ENCODE measurements around the gene CSPG4. TPM values are rescaled to one million over a fixed set of nuclear protein-coding genes. Genes with fewer than 3 reads are reported as not detected.
A peak's percentile ranks its signal among the peaks of the same experiment; 100 is the strongest.
"Not testable (repeated sequence)": the region's sequence is repeated elsewhere in the genome, so short reads cannot be mapped to it uniquely, and the experiment has no call there.

CSPG4 gene
- total RNA-seq, 1 donor from 2014 or later, result 57.5 TPM

DNA sequence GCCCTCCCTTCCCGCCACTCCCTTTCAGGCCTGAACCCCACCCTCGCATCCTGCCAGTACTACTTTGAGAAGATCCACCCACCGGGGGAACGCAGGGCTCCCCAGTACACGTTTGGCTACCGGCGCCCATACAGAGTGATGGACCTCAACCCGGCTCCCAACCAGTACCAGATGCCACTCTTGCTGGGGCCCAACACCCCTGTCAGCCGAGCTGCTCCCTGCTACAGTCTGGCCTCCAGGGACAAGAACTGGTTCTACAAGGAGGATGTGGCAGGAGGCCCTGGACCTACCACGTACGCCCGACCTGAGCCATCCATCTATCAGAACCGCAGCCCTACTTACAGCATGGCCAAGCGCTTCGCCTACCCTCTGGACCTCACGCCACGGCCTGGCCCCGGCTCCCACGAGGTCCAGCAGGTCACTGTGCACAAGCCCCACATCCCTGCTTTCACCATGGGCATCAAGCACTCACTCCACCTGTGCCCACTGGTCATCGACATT is 14.4 kb upstream of the CSPG4 start:
- DNase-seq (ENCODE audit: low spot score) (peak; percentile 55), ATAC-seq (no peak)
- intact Hi-C loops (cut with DNase I), result no loop called here

DNA sequence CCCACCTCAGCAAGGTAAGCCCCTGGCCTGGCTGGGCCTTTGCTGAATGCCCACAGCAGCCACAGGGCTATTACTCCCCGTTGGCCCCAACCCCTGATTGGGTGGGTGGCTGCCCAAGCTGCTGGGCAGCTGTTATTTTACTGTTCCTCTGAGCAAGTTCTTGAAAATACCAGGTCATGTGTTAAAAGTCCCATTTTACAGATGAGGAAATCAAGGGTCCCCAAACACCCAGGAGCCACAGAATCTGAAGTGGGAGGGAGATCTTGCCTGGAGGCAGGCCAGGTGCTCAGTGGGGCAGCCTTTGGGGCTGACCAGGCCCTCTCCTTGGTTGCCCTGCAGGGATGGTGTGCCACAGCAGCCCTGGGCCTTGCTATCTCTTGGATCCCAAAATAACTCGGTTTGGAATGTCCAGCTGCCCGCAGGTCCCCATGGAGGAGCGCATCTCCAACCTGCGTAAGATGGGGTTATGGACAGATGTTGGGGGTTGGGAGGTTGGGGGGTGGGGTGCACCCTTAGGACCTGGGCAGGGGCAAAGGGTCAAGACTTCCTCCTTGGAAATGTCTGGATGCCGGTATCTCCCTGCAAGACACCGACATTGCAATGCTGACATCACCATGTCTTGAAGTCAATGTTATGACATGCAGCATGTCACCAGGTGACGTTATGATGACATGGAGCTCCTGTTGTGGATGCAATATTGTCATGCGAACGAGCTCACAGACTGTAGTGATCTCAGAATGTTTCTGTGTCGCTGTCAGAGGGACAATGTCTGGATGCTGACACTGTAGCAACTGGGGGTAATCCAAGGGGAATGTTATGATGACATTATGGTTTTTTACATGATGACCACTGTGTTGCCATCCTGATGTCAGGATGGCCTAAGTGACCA is 13.3 kb upstream of the CSPG4 start:
- DNase-seq (ENCODE audit: low spot score) (peak; percentile 48), ATAC-seq (no peak)
- intact Hi-C loops (cut with DNase I), result no loop called here

DNA sequence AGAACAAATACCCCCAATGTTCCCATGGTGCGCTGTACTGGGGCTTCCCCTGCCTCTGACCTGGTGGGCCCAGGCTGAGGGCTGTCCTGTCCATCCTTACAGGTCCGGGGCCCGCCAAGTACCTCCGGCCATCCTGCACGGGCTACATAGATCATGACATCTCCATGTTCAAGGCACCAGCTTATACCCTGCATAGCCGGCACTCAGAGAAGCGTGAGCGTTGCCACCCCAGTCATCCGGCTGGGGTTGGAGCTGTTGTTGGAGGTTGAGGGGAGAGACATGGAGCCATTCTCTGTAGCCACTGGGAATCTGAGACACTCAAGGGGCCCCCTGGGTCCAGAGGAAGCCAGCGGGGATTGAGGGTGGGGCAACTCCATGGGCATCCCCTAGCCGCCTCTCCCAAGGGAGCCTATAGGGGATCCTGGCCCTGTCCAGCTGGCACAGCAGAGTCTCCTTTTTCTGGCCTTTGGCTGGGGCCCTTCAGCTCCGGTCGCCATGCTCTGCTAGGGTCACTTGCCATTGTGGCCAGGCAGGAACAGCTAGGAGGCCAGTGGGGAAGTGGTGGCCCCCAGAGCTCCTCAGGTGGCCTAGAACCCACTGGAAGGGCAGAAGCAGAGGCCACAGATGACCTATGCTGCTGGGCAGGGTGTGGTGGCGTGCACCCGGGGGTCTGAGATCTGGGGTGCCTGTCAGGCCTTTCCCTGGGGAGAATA is 12.5 kb upstream of the CSPG4 start:
- ATAC-seq (no peak), DNase-seq (ENCODE audit: low spot score) (peak; percentile 54)
- intact Hi-C loops (cut with DNase I), result no loop called here

DNA sequence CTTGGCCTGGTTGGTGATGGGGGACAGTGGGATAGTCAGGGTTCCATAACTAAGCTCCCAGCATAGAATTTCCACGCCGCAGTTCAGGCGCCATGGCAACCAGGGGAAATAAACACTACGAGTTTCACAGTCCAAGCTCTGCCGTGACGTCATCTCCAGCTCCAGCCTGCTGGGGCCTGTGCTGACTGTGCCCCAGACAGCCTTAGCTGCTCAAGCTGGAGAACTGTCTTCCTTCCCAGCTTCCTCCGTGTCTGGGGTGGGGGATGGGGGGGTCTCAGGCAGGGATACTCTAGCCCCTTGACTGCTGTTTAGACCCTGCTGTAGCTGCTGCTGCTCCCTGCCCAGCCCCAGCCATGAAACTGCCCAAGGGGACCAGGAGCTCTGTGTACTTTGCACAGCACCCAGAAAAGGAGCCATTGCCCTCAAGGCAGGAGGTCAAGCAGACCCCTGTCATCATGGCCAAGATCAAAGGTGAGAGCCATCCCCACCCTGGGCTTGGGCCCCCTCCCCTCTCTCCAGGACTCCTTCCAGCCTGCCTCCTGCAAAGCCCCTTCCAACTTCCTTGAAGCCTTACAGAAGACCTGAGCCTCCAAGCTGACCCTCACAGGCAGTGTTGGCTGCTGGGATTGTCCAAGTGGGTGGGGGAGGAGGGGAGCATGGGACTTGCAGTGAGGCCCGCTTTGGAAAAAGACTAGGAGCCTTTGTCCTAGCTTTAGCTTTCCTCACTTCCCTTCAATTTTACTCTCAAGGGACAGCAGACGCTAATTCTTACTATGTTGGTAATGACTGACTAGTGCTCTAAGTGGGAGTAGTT is 11.4 kb upstream of the CSPG4 start:
- DNase-seq (ENCODE audit: low spot score), result peak; percentile 96
- peak; percentile 96 for ATAC-seq
- intact Hi-C loops (cut with DNase I), result no loop called here

DNA sequence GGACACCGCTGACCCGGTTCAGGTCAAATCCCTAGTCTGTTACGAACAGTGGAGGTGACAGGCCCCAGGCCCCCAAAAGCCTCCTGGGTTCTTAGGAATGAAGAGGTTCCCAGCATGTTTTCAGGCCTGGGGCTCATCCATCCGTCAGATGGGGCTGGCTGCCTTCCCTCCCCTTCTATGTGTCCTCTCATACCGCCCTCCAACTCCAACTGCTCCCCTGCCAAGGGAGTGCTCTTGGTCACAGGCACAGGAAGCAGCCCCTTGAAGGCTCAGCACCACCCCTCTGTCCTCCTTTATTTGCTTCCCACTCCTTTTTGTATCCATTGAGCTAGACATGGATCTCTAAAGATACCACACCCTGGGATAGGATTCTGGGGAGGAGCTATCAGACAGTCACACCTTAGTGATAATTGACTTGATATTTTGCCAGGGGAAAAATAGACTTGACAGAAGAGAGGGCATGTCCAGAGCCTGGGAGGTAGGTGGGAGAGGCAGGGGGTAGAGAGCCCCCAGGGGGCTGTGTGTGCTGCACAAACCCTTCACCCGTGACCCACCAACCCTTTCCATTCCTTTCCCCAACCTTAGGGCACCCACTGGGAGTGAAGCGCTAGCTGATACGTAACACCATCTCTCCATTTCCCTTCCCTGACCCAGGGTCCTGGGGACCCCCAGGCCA is 10.7 kb upstream of the CSPG4 start:
- intact Hi-C loops (cut with DNase I), result no loop called here
- no peak for DNase-seq (ENCODE audit: low spot score)
- no peak for ATAC-seq

DNA sequence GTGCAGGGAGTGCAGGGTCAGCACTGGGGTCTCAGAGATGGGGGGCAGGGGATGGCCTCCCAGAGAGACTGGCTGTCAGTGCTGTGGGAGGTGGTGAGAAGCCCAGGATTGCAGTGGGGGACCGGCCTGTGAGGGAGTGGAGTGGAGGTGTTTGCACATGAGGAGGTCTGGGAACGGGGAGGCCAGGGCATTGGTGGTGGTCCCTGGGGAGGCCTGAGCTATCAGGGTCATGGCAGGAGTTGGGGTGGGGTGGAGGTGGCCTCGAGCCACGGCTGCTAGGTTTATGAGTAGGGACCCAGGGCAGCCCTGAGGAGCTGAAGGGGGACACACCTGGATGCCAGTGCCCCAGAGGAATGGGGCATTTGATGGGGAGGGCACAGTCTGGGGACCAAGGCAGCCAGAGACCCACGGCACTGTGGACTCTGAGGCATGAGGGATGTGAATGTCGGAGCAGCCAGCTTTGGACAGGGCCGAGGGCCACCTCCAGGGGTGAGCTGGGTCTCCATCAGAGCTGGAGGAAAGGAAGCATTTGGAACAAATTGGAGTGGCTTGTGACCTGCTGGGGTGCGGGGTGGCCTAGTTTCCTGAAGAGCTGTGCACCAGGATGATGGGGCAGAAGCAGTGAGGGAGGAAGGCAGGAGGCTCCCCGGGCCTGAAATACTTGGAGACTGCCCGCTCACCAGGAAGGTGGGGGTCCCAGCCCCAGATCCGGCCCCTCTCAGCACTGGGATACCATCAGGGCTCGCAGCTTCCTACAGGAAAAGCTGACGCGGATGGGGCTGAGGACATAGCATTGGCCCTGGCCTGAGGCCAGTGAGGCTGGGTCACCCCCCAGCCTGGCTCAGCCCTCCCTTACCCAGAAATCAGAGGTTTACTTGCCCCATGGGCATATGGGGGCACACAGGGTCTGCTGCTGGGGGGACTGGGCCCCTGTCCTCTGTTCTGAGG is 9.5 kb upstream of the CSPG4 start:
- DNase-seq (ENCODE audit: low spot score) (no peak), ATAC-seq (no peak)
- intact Hi-C loops (cut with DNase I), result no loop called here

DNA sequence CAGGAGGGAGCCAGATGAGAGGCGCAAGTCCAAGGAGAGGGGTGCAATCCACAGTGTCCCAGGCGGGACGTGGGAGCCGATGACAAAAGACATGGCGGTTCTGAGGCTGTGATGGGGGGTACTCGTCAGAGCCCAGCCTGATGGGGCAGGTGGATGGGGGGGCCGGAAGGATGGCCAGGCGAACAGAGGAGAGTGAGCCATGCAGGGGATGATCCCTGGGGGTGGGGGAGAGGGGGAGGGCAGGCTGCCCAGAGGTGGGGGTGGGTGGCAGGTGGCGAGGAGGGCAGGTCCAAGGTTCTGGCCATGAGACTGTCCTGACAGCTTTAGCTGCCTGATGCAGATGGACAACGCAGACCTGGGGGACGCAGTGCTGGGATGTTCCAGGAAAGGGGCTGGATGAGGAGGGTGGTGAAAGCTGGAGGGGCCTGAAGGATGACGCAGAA is 8.9 kb upstream of the CSPG4 start:
- intact Hi-C loops (cut with DNase I), result no loop called here
- DNase-seq (ENCODE audit: low spot score), result no peak
- ATAC-seq, result no peak

DNA sequence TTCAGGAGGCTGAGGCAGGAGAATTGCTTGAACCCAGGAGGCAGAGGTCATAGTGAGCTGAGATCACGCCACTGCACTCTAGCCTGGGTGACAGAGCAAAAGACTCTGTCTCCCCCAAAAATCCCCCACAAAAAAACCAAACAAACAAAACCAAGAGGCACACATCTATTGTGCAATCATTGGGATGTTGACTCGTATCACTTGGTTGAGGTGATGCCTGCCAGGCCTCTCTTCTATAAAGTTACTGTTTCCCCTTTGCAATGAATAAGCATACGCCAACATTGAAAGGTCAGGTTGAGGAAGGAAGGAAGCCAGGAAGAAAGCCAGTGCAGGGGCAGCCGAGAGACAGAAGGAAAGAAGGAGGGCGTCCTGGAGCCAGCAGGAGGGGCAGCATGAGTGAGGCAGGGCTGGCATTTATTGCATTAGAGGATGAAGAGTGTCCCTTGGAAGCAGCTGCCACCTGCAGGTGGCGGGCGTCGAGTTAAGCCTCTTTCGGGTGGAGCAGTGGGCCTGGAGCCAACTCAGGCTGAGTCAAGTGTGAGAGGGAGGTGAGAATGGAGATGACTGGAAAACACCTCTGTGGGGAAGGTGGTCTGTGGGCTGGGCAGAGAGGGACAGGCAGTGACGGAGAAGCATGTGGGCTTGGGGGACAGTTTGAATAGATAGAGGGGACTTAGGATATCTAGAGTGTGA is 8.3 kb upstream of the CSPG4 start:
- no peak for ATAC-seq

DNA sequence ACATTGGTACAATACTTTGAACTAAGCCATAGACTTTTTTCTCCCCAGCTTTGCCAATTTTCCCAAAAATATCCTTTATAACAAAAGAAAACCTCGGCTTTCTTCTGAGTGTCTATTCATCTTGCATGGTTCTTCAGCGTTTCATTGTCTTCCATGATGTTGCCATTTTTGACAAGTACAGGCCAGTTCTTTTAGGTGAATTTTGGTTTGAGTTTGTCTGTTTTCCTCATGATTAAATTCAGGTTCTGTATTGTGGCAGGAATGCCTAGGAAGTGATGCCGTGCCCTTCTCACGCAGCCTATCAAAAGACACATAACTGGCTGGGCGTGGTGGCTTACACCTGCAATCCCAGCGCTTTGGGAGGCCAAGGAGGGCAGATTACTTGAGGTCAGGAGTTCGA is 7.6 kb upstream of the CSPG4 start:
- ATAC-seq (no peak), DNase-seq (ENCODE audit: low spot score) (no peak)
- intact Hi-C loops (cut with DNase I), result no loop called here

More for the DNA sequence above, 8.3 kb upstream of the CSPG4 start:
- intact Hi-C loops (cut with DNase I), result no loop called here
- DNase-seq (ENCODE audit: low spot score), result peak; percentile 72

DNA sequence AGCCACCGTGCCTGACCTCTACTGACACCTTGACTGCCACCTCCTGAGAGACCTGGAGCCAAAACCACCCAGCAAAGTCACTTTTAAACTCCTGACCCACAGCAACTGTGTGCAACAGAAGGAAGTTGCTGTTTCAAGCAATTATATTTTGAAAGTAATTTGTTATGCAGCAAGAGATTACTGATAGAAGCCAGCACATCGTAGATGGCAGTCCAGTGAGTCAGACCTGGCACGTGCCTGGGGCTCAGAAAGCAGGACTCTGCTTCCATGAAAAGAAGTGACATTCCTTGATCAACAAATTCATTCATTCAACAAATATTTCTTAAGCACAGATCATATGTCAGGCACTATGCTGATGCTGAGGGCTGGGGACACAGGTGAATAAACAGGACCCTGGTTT is 5.7 kb upstream of the CSPG4 start:
- intact Hi-C loops (cut with DNase I), result no loop called here
- no peak for DNase-seq (ENCODE audit: low spot score)
- no peak for ATAC-seq

DNA sequence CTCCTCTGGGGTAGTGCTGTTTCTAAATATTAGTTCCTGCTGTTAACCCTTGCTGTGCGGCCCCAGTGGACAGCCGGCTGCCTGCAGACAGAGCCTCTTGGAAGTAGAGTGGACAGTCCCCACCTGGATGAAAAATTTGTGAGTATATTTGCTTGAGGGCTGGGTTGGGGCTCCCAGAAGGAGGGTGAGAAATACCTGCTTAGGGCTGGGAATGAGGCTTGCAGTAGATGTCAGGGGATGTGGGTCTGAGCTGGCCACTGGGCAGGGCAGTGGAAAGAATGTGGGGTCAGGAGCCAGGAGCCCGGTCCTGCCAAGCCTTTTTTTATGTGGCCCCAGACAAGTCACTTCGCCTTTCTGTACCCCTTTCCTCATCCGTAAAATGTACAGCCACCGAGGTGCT is 4.4 kb upstream of the CSPG4 start:
- intact Hi-C loops (cut with DNase I), result not testable (repeated sequence)

DNA sequence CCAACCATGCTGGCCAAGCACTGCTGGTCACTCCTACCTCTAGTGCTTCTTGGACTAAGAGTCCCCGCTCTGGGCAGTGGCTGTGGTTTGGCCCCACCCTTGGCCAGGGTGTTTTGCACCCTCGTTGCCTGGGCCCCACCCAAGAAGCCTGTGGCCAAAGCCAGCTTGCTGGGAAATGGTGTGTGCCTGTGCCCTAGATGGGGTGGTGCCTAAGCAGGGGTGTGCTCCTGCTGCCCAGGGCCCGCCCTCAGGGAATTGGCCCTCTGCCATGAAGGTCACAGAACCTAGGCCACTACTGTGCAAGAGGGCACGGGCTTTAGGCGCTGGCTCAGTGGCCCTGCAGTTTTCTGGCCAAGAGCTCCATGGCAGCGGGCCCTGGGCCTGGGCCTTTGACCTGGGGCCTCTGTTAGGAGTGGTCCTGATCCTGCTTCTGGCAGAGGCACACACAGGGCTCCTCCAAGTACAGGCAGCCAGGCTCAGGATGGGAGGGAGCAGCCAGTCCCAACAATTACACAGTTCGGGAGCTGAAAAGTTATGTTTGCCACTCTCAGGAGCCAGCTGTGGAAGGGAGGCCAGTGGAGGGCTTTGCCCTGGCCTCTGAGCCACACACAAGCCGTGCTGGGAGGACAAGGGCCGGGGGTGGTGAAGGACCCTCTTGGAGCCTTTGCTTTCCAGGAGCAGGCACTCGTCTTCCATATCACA is 3.8 kb upstream of the CSPG4 start:
- not testable (repeated sequence) for DNase-seq (ENCODE audit: low spot score)
- peak; percentile 69 for ATAC-seq

More for the DNA sequence above, 4.4 kb upstream of the CSPG4 start:
- not testable (repeated sequence) for DNase-seq (ENCODE audit: low spot score); ATAC-seq

DNA sequence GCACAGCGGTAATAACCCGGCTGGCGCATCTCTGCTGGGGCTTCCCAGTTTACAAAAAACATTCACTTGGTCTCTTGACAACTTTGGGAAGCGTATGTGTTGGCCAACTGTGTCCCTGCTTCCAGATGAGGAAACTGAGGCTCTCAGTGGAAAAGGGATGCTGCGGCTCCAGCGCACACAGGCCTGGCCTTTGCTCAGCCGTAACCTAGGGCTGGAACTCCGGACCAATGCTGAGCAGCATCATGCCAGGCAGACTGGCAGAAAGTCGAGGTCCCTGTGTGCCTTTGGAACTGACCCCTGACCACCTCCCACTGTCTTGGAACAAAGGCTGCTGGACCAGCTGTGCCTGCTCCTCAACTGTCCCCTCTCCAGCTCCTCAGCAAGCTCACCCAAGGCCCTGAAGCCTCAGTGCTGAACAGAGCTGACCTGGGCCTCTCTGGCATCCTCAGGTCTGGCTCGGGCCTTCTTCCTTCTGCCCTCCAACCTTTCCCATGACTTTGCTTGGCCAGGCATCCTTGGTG is 2.7 kb upstream of the CSPG4 start:
- intact Hi-C loops (cut with DNase I); DNase-seq (ENCODE audit: low spot score); ATAC-seq: not testable (repeated sequence)

More for the DNA sequence above, 3.8 kb upstream of the CSPG4 start:
- intact Hi-C loops (cut with DNase I), result not testable (repeated sequence)

DNA sequence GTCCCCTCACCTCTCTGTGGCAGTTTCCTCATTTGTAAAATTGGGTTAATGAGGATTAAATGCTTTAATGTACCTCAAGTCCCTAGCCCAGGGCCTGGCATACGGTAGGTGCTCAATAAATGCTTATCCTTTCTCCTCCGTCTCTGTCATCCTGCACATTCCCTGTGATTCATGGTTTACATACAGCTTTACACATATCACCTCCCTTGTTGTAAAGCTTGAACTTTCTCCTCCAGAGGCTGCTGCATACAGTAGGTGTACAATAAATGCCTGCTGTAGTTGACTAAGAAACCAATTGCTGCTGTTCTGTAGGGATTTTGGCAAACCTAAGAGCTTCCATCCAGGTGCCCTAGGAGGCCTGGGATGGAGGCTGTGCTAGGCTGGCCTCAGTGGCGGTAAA is 1.5 kb upstream of the CSPG4 start:
- DNase-seq (ENCODE audit: low spot score) (no peak), ATAC-seq (no peak)
- intact Hi-C loops (cut with DNase I), result no loop called here

DNA sequence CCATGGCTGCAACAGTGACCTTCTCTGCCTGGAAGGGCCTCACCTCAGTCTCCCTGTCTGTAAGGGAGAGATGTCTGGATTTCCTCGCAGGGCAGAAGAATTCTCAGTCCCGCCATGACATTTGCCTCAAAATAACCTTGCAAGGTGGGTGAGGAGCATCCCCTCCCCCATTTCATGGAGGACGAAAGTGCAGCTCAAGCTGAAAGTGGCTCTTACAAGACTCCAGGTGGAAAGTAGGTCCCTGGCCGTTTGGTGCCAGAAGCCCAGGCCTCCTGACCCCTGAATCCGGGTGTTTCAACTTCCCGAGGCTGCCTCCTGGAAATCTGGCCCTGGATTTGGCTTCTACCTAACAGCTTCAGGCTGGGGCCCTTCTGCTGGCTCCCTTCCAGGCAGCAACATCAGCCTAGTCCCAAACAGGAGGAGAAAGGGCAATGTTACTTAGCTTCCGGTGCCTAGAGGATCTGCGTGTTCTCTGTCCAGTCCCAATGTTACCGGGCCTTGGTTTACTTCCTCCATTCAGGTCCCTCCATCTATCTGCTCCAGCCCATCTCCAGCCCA is 769 bp upstream of the CSPG4 start:
- intact Hi-C loops (cut with DNase I), result no loop called here
- ATAC-seq (peak; percentile 6), DNase-seq (ENCODE audit: low spot score) (peak; percentile 82)

DNA sequence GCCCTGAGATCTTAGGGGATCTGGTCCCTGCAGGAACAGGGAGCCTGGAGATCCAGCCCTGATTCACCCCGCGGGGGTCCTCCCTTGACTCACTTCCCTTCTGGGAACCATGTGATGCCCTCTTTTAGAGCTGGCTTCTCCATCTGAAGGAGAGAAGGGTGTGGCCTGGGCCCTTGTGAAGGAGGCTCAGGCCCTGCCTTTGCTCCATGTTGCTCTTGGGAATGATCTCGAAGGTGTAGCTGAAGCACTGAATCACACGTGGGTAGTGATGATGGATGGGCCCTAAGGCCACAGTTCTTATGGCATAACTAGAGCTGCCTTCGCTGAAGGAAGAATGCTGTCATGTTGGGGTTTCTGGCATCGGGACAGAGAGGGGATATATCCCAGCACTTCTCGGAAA is 1.2 kb downstream of the CSPG4 start:
- ATAC-seq, result peak; percentile 3
- intact Hi-C loops (cut with DNase I); DNase-seq (ENCODE audit: low spot score): not testable (repeated sequence)
